MM.1S (cell line): ENCODE data around the gene POLR1B.
"Not testable (repeated sequence)": the region's sequence is repeated elsewhere in the genome, so short reads cannot be mapped to it uniquely, and the experiment has no call there.

Source experiments
- DNase-seq: peaks from one replicate; pipeline ENCODE4 v3.0.0-alpha.2; 2015
- H2AFZ ChIP-seq: fragments of 300-600 bp; sonication (generic); 2 replicates; pipeline ENCODE4 v1.6.0; 2016; ENCODE audit warnings: antibody characterized with exemption, low read length
- H3F3A ChIP-seq: fragments of 300-600 bp; sonication (generic); 2 replicates; pipeline ENCODE4 v1.6.1; 2016; ENCODE audit warnings: mild to moderate bottlenecking, antibody characterized with exemption, low read length, moderate library complexity, mixed read lengths; ENCODE audit not compliant: insufficient read depth
- H3K27ac ChIP-seq: fragments of 300-600 bp; sonication (generic); 2 replicates; pipeline ENCODE4 v1.5.1; 2016; ENCODE audit warnings: mild to moderate bottlenecking, low read length
- H3K27me3 ChIP-seq: fragments of 300-600 bp; sonication (generic); replicated peaks from 2 replicates; pipeline ENCODE4 v1.6.0; 2016; ENCODE audit warnings: low read length; ENCODE audit not compliant: insufficient read depth
- H3K36me3 ChIP-seq: fragments of 300-600 bp; sonication (generic); replicated peaks from 2 replicates; pipeline ENCODE4 v1.6.1; 2016; ENCODE audit warnings: mild to moderate bottlenecking, low read length, mixed read lengths; ENCODE audit not compliant: insufficient read depth
- H3K4me1 ChIP-seq: fragments of 300-600 bp; sonication (generic); 2 replicates; pipeline ENCODE4 v1.6.1; 2016; ENCODE audit warnings: low read length, mixed read lengths
- H3K4me2 ChIP-seq: fragments of 300-600 bp; sonication (generic); 2 replicates; pipeline ENCODE4 v1.6.0; 2016; ENCODE audit warnings: low read depth, low read length
- H3K4me3 ChIP-seq: fragments of 300-600 bp; sonication (generic); 2 replicates; pipeline ENCODE4 v1.5.1; 2016; ENCODE audit warnings: low read length, mixed read lengths
- H3K79me2 ChIP-seq: fragments of 300-600 bp; sonication (generic); 2 replicates; pipeline ENCODE4 v1.6.1; 2016; ENCODE audit warnings: mixed run types, low read length, mixed read lengths
- H3K9ac ChIP-seq: fragments of 300-600 bp; sonication (generic); 2 replicates; pipeline ENCODE4 v1.6.1; 2016; ENCODE audit warnings: low read length, mixed read lengths
- H3K9me2 ChIP-seq: fragments of 300-600 bp; sonication (generic); replicated peaks from 2 replicates; pipeline ENCODE4 v1.6.1; 2016; ENCODE audit warnings: mild to moderate bottlenecking, low read length, mixed read lengths; ENCODE audit not compliant: insufficient read depth
- H3K9me3 ChIP-seq: fragments of 300-600 bp; sonication (generic); replicated peaks from 2 replicates; pipeline ENCODE4 v1.6.1; 2016; ENCODE audit warnings: mild to moderate bottlenecking, low read length, mixed read lengths; ENCODE audit not compliant: insufficient read depth
- H4K20me1 ChIP-seq: fragments of 300-600 bp; sonication (generic); 2 replicates; pipeline ENCODE4 v1.6.1; 2016; ENCODE audit warnings: mild to moderate bottlenecking, low read length, moderate library complexity, mixed read lengths; ENCODE audit not compliant: insufficient read depth
- EZH2 ChIP-seq: fragments of 300-600 bp; sonication (generic); optimal IDR thresholded peaks from 2 replicates; pipeline ENCODE3; 2017; ENCODE audit warnings: low read depth, mild to moderate bottlenecking, antibody characterized with exemption, low read length, mixed read lengths
- EZH2phosphoT487 ChIP-seq: fragments of 300-600 bp; sonication (generic); IDR thresholded peaks from 2 replicates; pipeline ENCODE4 v1.6.1; 2018; ENCODE audit warnings: antibody characterized with exemption, low read length
- TF ChIP-seq, protein P1 (sequence below): fragments of 300-600 bp; sonication (generic); IDR thresholded peaks from 2 replicates; pipeline ENCODE4 v1.5.1; 2016; ENCODE audit warnings: antibody characterized with exemption, low read length, mixed read lengths

The POLR1B gene

DNA sequence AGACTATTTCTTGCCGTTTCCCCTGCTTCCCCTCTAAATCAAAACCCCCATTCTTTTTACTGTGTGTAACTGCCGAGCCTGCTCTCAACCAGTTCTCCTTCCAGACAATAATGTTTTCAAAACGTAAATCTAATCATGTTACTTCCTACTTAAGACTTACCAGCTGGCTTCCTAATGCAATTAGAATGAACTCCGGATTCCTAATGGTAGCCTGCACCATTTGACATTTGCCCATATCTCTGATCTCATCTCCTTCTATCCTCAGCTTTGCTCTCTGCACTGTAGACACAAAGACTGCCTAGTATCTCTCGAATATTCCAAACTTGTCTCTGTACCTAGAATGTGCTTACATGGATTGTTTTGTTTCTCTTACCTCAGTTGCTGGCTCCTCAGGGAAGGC is 47.4 kb upstream of the POLR1B start:
- H3K27ac ChIP-seq = no peak overlapping the region
- peaks cover 14% of the 10 kb centered on the region for H3K79me2 ChIP-seq
- H3K4me2 ChIP-seq = no peak overlapping the region
- no peak overlapping the region for H3K9ac ChIP-seq
- no peak for DNase-seq
- H3K9me2 ChIP-seq = no peaks in the 10 kb centered on the region
- no peaks in the 10 kb centered on the region for H3K27me3 ChIP-seq
- H3K4me3 ChIP-seq = no peak overlapping the region
- H3K9me3 ChIP-seq = no peaks in the 10 kb centered on the region
- no peaks in the 10 kb centered on the region for H3K36me3 ChIP-seq
- H4K20me1 ChIP-seq = no peaks in the 10 kb centered on the region
- H2AFZ ChIP-seq = no peak overlapping the region
- H3F3A ChIP-seq = no peaks in the 10 kb centered on the region; the same call in 1 of the 2 replicates
- no peak for TF ChIP-seq EZH2phosphoT487
- TF ChIP-seq, protein P1, sequence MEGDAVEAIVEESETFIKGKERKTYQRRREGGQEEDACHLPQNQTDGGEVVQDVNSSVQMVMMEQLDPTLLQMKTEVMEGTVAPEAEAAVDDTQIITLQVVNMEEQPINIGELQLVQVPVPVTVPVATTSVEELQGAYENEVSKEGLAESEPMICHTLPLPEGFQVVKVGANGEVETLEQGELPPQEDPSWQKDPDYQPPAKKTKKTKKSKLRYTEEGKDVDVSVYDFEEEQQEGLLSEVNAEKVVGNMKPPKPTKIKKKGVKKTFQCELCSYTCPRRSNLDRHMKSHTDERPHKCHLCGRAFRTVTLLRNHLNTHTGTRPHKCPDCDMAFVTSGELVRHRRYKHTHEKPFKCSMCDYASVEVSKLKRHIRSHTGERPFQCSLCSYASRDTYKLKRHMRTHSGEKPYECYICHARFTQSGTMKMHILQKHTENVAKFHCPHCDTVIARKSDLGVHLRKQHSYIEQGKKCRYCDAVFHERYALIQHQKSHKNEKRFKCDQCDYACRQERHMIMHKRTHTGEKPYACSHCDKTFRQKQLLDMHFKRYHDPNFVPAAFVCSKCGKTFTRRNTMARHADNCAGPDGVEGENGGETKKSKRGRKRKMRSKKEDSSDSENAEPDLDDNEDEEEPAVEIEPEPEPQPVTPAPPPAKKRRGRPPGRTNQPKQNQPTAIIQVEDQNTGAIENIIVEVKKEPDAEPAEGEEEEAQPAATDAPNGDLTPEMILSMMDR = no peak
- no peak for TF ChIP-seq EZH2
- peaks cover 5% of the 10 kb centered on the region for H3K4me1 ChIP-seq

DNA sequence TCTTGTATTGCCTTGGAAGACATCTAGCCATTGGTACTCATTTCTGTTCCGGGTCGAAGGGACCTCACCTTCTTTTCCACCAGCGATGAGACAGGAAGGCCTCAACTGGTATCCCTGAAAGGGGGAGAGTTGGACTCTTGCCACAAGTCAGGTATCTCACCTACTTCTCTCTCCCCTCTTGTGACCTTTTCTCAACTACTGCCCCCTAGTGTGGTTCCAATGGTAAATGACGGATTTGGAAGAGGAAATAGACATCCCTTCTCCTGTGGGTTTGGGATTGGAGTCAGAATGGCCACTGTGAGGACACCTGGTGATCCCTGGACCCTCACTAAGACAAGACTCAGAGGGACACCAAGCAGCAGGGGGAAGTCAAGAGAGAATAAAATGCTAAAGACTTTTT is 46.4 kb upstream of the POLR1B start:
- H3K36me3 ChIP-seq = not testable (repeated sequence)

DNA sequence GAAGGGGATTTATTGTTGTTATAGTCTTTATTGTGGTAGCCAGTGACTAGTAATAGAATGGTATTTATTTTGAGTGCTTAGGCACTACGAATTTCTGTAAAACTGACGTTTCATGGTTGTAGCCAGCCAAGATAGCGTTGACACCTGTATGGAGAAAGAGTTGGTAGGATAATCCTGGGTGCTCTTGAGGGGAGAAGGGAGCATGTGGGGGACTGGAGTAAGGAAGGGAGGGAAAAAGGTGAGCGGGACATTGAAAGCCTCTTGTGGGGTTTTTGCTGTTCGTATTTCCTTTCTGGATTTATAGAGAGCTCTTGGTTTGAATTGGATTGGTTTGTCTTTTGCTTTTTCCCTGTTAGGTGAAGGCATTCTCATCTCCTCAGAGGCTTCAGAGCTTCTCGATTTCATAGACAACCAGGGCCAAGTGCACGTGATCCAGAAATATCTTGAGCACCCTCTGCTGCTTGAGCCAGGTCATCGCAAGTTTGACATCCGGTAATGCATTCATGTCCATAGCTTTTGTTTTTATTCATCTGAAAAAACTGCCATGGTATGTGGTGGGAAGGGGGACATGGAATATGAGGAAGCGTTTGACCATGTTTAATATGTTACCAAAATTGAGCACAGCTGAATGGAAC is 41.3 kb upstream of the POLR1B start:
- H3K4me1 ChIP-seq, H3K27me3 ChIP-seq, H3K9ac ChIP-seq, H3K79me2 ChIP-seq, H3K9me3 ChIP-seq, H3F3A ChIP-seq, H3K4me3 ChIP-seq, H3K27ac ChIP-seq, H3K4me2 ChIP-seq, H4K20me1 ChIP-seq, H3K36me3 ChIP-seq, H3K9me2 ChIP-seq, H2AFZ ChIP-seq: not testable (repeated sequence)
- DNase-seq = peak; percentile 74
- TF ChIP-seq, protein P1 = peak; percentile 37

More for the DNA sequence above, 46.4 kb upstream of the POLR1B start:
- not testable (repeated sequence) for H3K9ac ChIP-seq, H4K20me1 ChIP-seq, H3K27ac ChIP-seq, DNase-seq, H2AFZ ChIP-seq, H3K27me3 ChIP-seq, H3K4me2 ChIP-seq, H3F3A ChIP-seq, H3K4me1 ChIP-seq, H3K4me3 ChIP-seq, H3K9me3 ChIP-seq, H3K9me2 ChIP-seq
- H3K79me2 ChIP-seq = peaks cover 13% of the 10 kb centered on the region

DNA sequence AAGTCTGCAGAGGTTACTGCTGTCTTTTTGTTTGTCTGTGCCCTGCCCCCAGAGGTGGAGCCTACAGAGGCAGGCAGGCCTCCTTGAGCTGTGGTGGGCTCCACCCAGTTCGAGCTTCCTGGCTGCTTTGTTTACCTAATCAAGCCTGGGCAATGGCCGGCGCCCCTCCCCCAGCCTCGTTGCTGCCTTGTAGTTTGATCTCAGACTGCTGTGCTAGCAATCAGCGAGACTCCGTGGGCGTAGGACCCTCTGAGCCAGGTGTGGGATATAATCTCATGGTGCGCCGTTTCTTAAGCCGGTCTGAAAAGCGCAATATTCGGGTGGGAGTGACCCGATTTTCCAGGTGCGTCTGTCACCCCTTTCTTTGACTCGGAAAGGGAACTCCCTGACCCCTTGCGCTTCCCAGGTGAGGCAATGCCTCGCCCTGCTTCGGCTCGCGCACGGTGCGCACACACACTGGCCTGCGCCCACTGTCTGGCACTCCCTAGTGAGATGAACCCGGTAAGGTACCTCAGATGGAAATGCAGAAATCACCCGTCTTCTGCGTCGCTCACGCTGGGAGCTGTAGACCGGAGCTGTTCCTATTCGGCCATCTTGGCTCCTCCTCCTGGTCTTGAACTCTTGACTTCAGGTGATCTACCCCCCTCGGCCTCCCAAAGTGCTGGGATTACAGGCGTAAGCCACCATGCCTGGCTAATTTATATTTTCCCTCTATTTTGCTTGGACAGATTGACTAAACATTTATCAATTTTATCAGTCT is 32.8 kb upstream of the POLR1B start:
- not testable (repeated sequence) for H3K4me2 ChIP-seq, H3K9me3 ChIP-seq, H3K9me2 ChIP-seq, H3K9ac ChIP-seq, H3K27me3 ChIP-seq, H3K4me3 ChIP-seq, H3K4me1 ChIP-seq, H3K79me2 ChIP-seq, H2AFZ ChIP-seq, H3K36me3 ChIP-seq, DNase-seq, H3K27ac ChIP-seq, H3F3A ChIP-seq, H4K20me1 ChIP-seq
